PC-3 (cell line): ENCODE data around the gene CCDC92.
"Not testable (repeated sequence)": the region's sequence is repeated elsewhere in the genome, so short reads cannot be mapped to it uniquely, and the experiment has no call there.

Experiments used
- EZH2phosphoT487 ChIP-seq: fragments of 300-600 bp; sonication (generic); IDR thresholded peaks from 2 replicates; pipeline ENCODE4 v1.6.1; 2018; ENCODE audit warnings: mild to moderate bottlenecking, antibody characterized with exemption, low read length, borderline replicate concordance
- TF ChIP-seq, protein P1 (sequence below): fragments of 300-600 bp; sonication (generic); conservative IDR thresholded peaks from 2 replicates; pipeline ENCODE4 v1.5.1; 2017; ENCODE audit warnings: antibody characterized with exemption, low read depth, mild to moderate bottlenecking, low read length

GRCh38 chr12:123946516-123947505, 25.8 kb downstream of the CCDC92 start:
- TF ChIP-seq, protein P1, sequence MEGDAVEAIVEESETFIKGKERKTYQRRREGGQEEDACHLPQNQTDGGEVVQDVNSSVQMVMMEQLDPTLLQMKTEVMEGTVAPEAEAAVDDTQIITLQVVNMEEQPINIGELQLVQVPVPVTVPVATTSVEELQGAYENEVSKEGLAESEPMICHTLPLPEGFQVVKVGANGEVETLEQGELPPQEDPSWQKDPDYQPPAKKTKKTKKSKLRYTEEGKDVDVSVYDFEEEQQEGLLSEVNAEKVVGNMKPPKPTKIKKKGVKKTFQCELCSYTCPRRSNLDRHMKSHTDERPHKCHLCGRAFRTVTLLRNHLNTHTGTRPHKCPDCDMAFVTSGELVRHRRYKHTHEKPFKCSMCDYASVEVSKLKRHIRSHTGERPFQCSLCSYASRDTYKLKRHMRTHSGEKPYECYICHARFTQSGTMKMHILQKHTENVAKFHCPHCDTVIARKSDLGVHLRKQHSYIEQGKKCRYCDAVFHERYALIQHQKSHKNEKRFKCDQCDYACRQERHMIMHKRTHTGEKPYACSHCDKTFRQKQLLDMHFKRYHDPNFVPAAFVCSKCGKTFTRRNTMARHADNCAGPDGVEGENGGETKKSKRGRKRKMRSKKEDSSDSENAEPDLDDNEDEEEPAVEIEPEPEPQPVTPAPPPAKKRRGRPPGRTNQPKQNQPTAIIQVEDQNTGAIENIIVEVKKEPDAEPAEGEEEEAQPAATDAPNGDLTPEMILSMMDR: not testable (repeated sequence)
- not testable (repeated sequence) for TF ChIP-seq EZH2phosphoT487
